K562 (cell line): ENCODE data around the gene SPATA13. TPM values are rescaled to one million over a fixed set of nuclear protein-coding genes. Genes with fewer than 3 reads are reported as not detected.

Source experiments
- ATAC-seq: fragments of 200-7000 bp; cut with Tn5 transposase; 3 replicates; pipeline ENCODE4 v1.9.1; 2020; ENCODE audit warnings: moderate library complexity
- BruUV-seq: library from RNA; stranded (reverse); fragments of 400-500 nt; replicated peaks from 2 replicates; lab custom pipeline; 2021; lab: Mats Ljungman, UMichigan
- CTCF ChIA-PET: fragments of 300-600 bp; formaldehyde crosslinking; extraction: SDS; loops from one replicate; lab custom pipeline; 2021; ENCODE audit warnings: low intra/inter-chr PET ratio; lab: Yijun Ruan, JAX
- POLR2A ChIA-PET: fragments of 300-600, 350-650 bp; sonication (Branson Sonifier 250); formaldehyde crosslinking; extraction: SDS; loops from one replicate; lab custom pipeline; 2021; ENCODE audit warnings: antibody characterized with exemption, inconsistent platforms; lab: Yijun Ruan, JAX
- DNase-seq, 4 experiments: peaks; one replicate each; pipeline versions ENCODE4 v3.0.0 to v3.0.0-alpha.2; 2011 to 2018; ENCODE audit warnings: low spot score in 3 of 4, mixed read lengths in 3 of 4; ENCODE audit errors: extremely low read depth in 1 of 4
- FAIRE-seq: peaks from 2 replicates; lab custom pipeline; 2011; peaks lifted over from hg19 to GRCh38; lab: Jason Lieb, UNC
- H2AFZ ChIP-seq: 2 replicates; pipeline ENCODE4 v1.6.0; 2011; ENCODE audit warnings: low read depth, low read length, control low read depth, inconsistent platforms
- H3K27ac ChIP-seq: fragments of 200-600 bp; 3 replicates; pipeline ENCODE4 v1.8.0; 2011; ENCODE audit warnings: low read depth, mild to moderate bottlenecking, control low read depth, inconsistent platforms, low read length, moderate library complexity, mixed read lengths; ENCODE audit errors: extremely low read depth
- H3K27me3 ChIP-seq, 2 experiments: fragments of 300-600 bp in 1 of 2; 2 replicates in 1 of 2; 3 replicates in 1 of 2; pipeline versions ENCODE4 v1.6.0 to v1.8.0; 2011; ENCODE audit warnings: inconsistent platforms in 2 of 2, low read length in 2 of 2, mild to moderate bottlenecking in 1 of 2, mixed read lengths in 1 of 2, moderate library complexity in 1 of 2; ENCODE audit not compliant: control insufficient read depth in 2 of 2, insufficient read depth in 2 of 2
- H3K36me3 ChIP-seq: fragments of 300-600 bp; 3 replicates; pipeline ENCODE4 v1.8.0; 2011; ENCODE audit warnings: mild to moderate bottlenecking, low read length, inconsistent platforms; ENCODE audit not compliant: control insufficient read depth, insufficient read depth
- H3K4me1 ChIP-seq, 2 experiments: fragments of 200-600 bp in 1 of 2; replicated peaks in 1 of 2; 2 replicates in 1 of 2; 3 replicates in 1 of 2; pipeline versions ENCODE4 v1.5.1 to v1.8.0; 2011; ENCODE audit warnings: inconsistent platforms in 2 of 2, low read length in 2 of 2, mild to moderate bottlenecking in 1 of 2, mixed read lengths in 1 of 2, moderate library complexity in 1 of 2; ENCODE audit not compliant: control insufficient read depth in 2 of 2, insufficient read depth in 2 of 2
- H3K4me2 ChIP-seq: 2 replicates; pipeline ENCODE4 v1.6.1; 2011; ENCODE audit warnings: low read length, control low read depth, inconsistent platforms, mixed read lengths; ENCODE audit not compliant: insufficient read depth
- H3K4me3 ChIP-seq: fragments of 200-600 bp; sonication (generic), shearing (Covaris generic); 2 replicates; pipeline ENCODE4 v1.5.1; 2016; ENCODE audit warnings: control low read depth, inconsistent platforms
- H3K79me2 ChIP-seq: fragments of 200-600 bp; 3 replicates; pipeline ENCODE4 v1.8.0; 2011; ENCODE audit warnings: low read length, inconsistent platforms; ENCODE audit not compliant: control insufficient read depth, insufficient read depth
- H3K9ac ChIP-seq, 2 experiments: 2 replicates each; pipeline versions ENCODE4 v1.6.0 to v1.6.1; 2011; ENCODE audit warnings: low read depth in 2 of 2, low read length in 2 of 2, control low read depth in 1 of 2, inconsistent platforms in 1 of 2, mild to moderate bottlenecking in 1 of 2, mixed read lengths in 1 of 2; ENCODE audit not compliant: insufficient read depth in 1 of 2
- H3K9me1 ChIP-seq: one replicate; pipeline ENCODE4 v1.6.0; 2011; ENCODE audit warnings: inconsistent platforms, mild to moderate bottlenecking, low read length, moderate library complexity; ENCODE audit not compliant: control insufficient read depth, insufficient read depth
- H3K9me3 ChIP-seq: replicated peaks from 2 replicates; pipeline ENCODE4 v1.5.1; 2011; ENCODE audit warnings: low read depth, low read length, inconsistent platforms; ENCODE audit not compliant: control insufficient read depth, insufficient read depth
- H4K20me1 ChIP-seq: replicated peaks from 2 replicates; pipeline ENCODE4 v1.6.1; 2011; ENCODE audit warnings: low read length, inconsistent platforms, mixed read lengths; ENCODE audit not compliant: control insufficient read depth, insufficient read depth
- HNRNPL ChIP-seq: fragments of 200-400 bp; formaldehyde crosslinking; IDR thresholded peaks from 2 replicates; pipeline ENCODE4 v1.6.1; 2017; ENCODE audit warnings: low read depth, mild to moderate bottlenecking, low read length
- KDM1A ChIP-seq, 2 experiments: fragments of 450-650 bp; IDR thresholded peaks; 2 replicates each; pipeline ENCODE4 v1.6.1; 2016; ENCODE audit warnings: mild to moderate bottlenecking in 2 of 2
- MAFF ChIP-seq: IDR thresholded peaks from 2 replicates; pipeline ENCODE4 v1.6.1; 2012; ENCODE audit warnings: low read length, improper control_type of control experiment
- MTA3 ChIP-seq: fragments of 450-650 bp; formaldehyde crosslinking; IDR thresholded peaks from 2 replicates; pipeline ENCODE4 v1.6.1; 2017; ENCODE audit warnings: mild to moderate bottlenecking, borderline replicate concordance
- NCOA4 ChIP-seq: fragments of 450-650 bp; IDR thresholded peaks from 2 replicates; pipeline ENCODE4 v1.6.1; 2018; ENCODE audit warnings: mild to moderate bottlenecking; ENCODE audit not compliant: partially characterized antibody
- NCOR1 ChIP-seq: fragments of 450-650 bp; IDR thresholded peaks from 2 replicates; pipeline ENCODE4 v1.6.1; 2016; ENCODE audit warnings: mild to moderate bottlenecking, moderate library complexity
- NEUROD1 ChIP-seq: fragments of 150-350 bp; IDR thresholded peaks from 2 replicates; pipeline ENCODE4 v1.6.1; 2014; ENCODE audit warnings: borderline replicate concordance, low read length, low read depth; ENCODE audit not compliant: partially characterized antibody
- SIX5 ChIP-seq, 2 experiments: IDR thresholded peaks; 2 replicates each; pipeline ENCODE4 v1.6.1; 2011; ENCODE audit warnings: low read length in 2 of 2, borderline replicate concordance in 1 of 2, low read depth in 1 of 2, mild to moderate bottlenecking in 1 of 2, moderate library complexity in 1 of 2; ENCODE audit not compliant: insufficient read depth in 1 of 2
- SMARCA4 ChIP-seq: fragments of 450-650 bp; IDR thresholded peaks from 2 replicates; pipeline ENCODE4 v1.6.1; 2016
- SPI1 ChIP-seq: IDR thresholded peaks from 2 replicates; pipeline ENCODE4 v1.6.1; 2011; ENCODE audit warnings: low read depth, low read length, control low read depth, borderline replicate concordance
- ZNF174 ChIP-seq: fragments of 250-450 bp; sonication (Bioruptor Pico); IDR thresholded peaks from 2 replicates; pipeline ENCODE4 v1.4.0; 2020; ENCODE audit warnings: mild to moderate bottlenecking
- ZNF431 ChIP-seq: sonication (generic); formaldehyde crosslinking; IDR thresholded peaks from 2 replicates; pipeline ENCODE4 v1.8.0; 2022; ENCODE audit warnings: mild to moderate bottlenecking, missing genetic modification reagents
- ZNF512 ChIP-seq: IDR thresholded peaks from 2 replicates; pipeline ENCODE4 v1.6.1; 2016; ENCODE audit warnings: missing genetic modification characterization, missing compliant biosample characterization
- WGBS: fragments of 100-300 bp; shearing (Covaris generic); methylation state at CpG from one replicate; pipeline ENCODE4 v1.1.6; 2016; ENCODE audit warnings: low coverage, mixed read lengths; ENCODE audit not compliant: insufficient coverage; ENCODE audit errors: missing lambda C conversion rate; 5-methylcytosine and 5-hydroxymethylcytosine counted together
- in situ Hi-C: fragments of 300-500 bp; cut with MboI; formaldehyde crosslinking; loops from 4 replicates; pipeline ENCODE4 v1.15.0; 2018; ENCODE audit warnings: inconsistent platforms, mixed read lengths
- intact Hi-C: fragments of 100-400 bp; cut with micrococcal nuclease; formaldehyde crosslinking; loops from 2 replicates; pipeline ENCODE4 v1.14.2; 2022
- polyA plus RNA-seq, 8 experiments: library from polyadenylated mRNA; depleted of rRNA in 4 of 8; stranded (reverse) in 5 of 8; unstranded in 3 of 8; fragments of >200 nt; fragmentation: Nextera tagmentation in 2 of 8; fragmentation: Illumina TruSeq in 1 of 8; extraction: Ambion mirVana in 2 of 8; extraction: Trizol in 1 of 8; gene quantifications; 2 replicates each; pipeline versions ENCODE4 v1.2.1 to v1.2.3, GENCODE V29; 2011 to 2014; ENCODE audit warnings: inconsistent platforms in 1 of 8, missing spikeins in 1 of 8
- total RNA-seq, 7 experiments: library from RNA; depleted of rRNA in 6 of 7; stranded (reverse); fragments of >200 nt in 6 of 7; fragmentation: Illumina TruSeq in 2 of 7; extraction: Trizol in 2 of 7; gene quantifications; 2 replicates each; pipeline versions ENCODE4 v1.2.1 to v1.2.3, GENCODE V29; 2011 to 2021; ENCODE audit warnings: low replicate concordance in 1 of 7

SPATA13 gene
- total and polyA plus RNA-seq, 9 of the 15 experiments (the other 6 are each of a cell fraction or from before 2014, with no cell fraction given) = 0.08 to 0.99 (median 0.21) TPM; not detected in 2

- Histone ChIP-seq H3K27me3 (peaks cover 0 to 10% of the 10 kb centered on the region in 2 experiments; a peak in 2 of 5 replicates), H2AFZ (no peak overlapping the region), H3K4me2 (no peak overlapping the region), H3K4me1 (no peaks in the 10 kb centered on the region), H4K20me1 (no peaks in the 10 kb centered on the region), H3K36me3 (no peaks in the 10 kb centered on the region), H3K4me3 (no peak overlapping the region), H3K27ac (no peak overlapping the region), H3K9ac (no peak overlapping the region), H3K9me1 (no peaks in the 10 kb centered on the region), H3K9me3 (no peaks in the 10 kb centered on the region), H3K79me2 (no peaks in the 10 kb centered on the region)
- 2% methylated on average over 7 of the region's 7 CpGs for WGBS
- no peak for ATAC-seq
- FAIRE-seq = no peak
- DNase-seq = no peak
- in situ Hi-C loops = no loop called here
- intact Hi-C loops = no loop called here
- POLR2A ChIA-PET = no interaction called here
- CTCF ChIA-PET = no interaction called here
- BruUV-seq = no TSS peak
- TF ChIP-seq MTA3 (no peak), NCOA4 (no peak), NCOR1 (no peak), ZNF174 (no peak), SIX5 (IDR thresholded peaks at IDR 0.05; ENCODE audit: borderline replicate concordance in 1 of 2, insufficient read depth in 1 of 2, low read depth in 1 of 2, low read length in 2 of 2) (no peak), MAFF (no peak), KDM1A (IDR thresholded peaks at IDR 0.05) (no peak), ZNF431 (CRISPR knock-in tag) (no peak), HNRNPL (no peak), ZNF512 (tag) (no peak), SMARCA4 (no peak), SPI1 (no peak), NEUROD1 (no peak)
Measured at GRCh38 chr13:24141333-24141910, 19.1 kb upstream of the SPATA13 start.
